ENCODE measurements around the gene UBE2V1.

UBE2V1 gene

DNA sequence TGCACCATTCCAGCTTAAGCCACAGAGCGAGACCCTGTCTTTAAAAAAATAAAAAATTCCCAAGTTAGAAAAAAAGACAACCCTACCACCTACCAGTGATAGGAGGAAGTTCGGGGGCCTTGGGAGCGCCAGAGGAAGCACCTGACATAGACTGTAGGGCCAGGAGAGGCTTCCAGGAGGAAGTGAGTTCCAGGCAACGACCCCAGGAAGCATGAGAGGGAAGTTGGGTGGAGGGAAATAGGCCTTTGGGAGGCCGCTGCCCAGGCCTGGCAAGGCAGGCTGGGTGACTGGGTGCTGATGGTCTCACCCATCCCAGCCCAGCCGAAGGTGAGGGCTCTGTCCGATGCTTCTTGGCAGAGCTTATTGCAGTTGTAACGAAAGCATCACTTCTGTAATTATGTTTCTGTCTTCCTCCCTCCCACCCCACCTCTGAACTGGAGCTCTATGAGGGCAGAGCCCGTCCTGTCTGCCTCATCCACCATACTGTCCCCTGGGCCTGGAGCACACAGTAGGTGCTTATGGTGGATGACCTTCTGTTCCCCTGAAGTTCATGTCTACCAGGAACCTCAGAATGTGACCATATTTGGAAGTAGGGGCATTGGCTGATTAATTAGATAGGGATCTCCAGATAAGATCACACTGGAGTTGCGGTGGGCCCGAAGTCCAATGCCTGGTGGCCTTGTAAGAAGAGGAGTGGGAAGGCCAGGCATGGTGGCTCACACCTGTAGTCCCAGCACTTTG lies 54.1 kb downstream of the UBE2V1 start:
- DNase-seq, result no peak

DNA sequence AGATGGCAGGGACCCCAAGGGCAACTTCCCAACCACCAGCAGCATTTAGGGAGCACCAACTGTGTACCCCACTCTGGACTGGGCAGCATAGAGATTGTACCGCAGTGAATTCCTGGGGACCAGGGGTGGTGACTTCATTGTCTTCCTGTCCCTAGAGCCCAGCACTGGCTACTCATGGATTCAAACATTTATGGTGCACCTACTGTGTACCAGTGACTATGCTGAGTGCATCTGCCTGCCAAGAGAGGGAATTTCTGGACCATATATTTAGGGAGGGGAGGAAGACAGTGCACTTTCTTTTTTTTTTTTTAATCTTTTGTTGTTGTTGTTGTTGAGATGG lies 55.3 kb downstream of the UBE2V1 start:
- no peak for DNase-seq

DNA sequence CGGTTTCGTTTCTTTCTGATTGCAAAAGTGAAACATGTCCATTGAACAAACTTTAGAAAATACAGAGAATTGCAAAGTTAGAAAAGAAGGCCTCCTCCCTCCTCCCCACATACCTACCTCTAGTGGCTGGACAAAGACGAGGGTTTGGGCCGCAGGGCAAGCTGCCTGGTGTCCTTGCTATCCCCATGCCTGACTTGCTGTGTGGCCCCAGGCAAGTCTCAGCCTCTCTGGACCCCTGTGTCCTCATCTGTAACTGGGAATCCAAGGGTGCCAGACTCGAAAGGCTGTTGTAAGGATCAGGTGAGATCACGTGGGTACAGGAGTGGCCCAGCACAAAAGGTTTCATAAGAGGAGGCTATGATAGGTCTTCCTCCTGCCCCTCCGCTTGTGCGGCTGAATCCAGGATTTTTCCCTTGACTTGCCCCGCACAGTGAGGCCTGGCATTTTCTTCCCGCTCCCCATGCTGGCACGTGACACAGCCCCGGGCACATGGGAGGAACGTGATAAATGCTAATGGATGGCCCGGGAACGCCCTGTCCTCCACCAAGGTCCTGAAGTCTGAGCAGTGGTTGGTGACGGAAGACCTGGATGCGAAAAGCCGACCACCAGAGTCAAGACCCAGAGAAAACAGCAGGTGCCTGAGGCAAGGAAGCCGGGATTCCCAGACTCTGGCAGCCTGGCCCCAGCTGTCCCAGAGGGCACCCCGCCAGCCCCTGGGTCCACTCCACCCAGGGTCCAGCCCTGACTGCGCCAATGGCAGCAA lies 55.8 kb downstream of the UBE2V1 start:
- no peak for DNase-seq

DNA sequence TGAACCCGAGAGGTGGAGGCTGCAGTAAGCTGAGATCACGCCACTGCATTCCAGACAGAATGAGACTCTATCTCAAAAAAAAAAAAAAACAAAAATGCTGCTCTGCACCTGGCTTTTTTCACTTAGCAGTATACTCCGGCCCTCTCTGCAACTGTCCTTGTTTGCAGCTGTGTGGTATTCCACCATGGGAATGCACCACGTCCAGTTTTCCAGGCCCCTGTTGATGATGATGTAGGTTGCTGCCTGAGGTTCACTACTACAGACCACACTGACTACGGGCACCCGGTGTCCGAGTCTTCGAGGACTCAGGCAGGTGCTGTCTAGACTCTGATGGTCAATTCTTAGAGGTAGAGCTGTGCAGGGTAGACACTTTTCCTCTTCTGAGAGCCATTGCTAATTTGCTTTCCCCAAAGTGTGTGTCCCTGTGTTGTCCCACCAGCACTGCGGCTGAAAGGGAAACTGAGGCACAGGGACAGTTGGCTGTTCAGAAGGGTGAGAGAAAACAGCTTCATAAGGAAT lies 56.5 kb downstream of the UBE2V1 start:
- no peak for DNase-seq

DNA sequence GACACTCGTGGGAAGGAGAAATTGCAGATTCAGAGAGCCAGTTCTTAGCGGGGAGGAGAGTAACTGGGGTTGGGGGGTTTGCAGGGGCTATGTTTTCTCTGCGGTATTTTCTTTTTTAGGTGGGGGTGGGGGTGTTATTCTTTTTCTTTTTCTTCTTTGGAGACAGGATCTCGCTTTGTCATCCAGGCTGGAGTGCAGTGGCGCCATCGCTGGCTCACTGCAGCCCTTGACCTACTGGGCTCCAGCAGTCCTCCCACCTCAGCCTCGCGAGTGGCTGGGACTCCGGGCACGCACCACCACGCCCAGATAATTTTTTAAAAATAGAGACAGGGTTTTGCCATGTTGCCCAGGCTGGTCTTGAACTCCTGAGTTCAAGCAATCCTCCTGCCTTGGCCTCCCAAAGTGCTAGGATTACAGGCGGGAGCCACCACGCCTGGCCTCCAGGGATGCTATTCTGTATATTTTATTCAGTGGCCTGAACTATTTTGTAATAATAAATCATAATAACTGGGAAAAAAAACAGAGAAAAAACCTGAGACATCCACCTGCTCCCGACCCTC lies 57.3 kb downstream of the UBE2V1 start:
- no peak for DNase-seq

- no peak for DNase-seq
Measured at GRCh38 chr20:50054626-50055511, 58.1 kb downstream of the UBE2V1 start.

GRCh38 chr20:50054231-50054547 lies 58.8 kb downstream of the UBE2V1 start:
- no peak for DNase-seq

DNA sequence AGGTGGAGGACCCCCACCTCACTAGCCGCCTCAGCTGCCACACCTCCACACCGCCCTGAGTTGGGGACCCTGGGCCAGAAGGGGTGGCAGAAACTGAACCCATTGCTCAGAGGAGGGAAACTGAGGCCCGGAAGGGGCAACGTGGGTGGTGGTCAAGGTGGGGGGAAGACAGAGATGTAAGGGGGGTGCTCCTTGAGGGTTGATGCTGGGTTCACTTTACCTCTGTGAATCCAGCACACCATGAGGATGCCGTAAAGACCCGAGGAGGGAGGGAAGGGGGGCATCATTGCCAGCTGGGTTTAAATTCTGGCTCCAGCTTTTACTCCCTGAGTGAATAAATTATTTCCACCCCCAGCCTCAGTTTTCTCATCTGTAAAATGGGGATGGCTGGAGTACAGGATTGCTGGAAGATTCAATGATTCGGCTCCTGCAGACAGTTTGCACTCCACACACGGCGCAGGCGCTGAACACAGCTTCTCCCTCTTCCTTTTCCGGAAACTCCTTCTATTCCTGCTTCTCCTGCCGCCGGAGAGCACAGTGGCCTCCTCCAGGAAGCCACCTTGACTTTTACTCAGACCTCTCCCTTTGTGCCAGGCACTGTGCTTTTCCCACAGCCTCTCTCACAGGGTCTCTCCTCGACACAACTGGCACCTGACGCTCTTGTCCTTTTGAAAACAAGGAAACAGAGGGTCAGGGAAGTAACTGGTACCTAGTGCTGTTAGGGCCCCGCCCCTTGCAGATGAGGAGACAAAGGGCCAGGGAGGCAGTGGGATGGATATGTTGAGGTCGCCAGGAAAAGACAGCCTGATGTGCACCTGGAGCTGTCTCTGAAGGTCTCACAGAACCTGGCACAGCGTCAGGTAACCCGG lies 59.4 kb downstream of the UBE2V1 start:
- DNase-seq, result no peak

GRCh38 chr20:50052550-50053361 lies 60.2 kb downstream of the UBE2V1 start:
- DNase-seq, result no peak

GRCh38 chr20:50050660-50051308 lies 62.2 kb downstream of the UBE2V1 start:
- no peak for DNase-seq

GRCh38 chr20:50050214-50050613 lies 62.7 kb downstream of the UBE2V1 start:
- no peak for DNase-seq

DNA sequence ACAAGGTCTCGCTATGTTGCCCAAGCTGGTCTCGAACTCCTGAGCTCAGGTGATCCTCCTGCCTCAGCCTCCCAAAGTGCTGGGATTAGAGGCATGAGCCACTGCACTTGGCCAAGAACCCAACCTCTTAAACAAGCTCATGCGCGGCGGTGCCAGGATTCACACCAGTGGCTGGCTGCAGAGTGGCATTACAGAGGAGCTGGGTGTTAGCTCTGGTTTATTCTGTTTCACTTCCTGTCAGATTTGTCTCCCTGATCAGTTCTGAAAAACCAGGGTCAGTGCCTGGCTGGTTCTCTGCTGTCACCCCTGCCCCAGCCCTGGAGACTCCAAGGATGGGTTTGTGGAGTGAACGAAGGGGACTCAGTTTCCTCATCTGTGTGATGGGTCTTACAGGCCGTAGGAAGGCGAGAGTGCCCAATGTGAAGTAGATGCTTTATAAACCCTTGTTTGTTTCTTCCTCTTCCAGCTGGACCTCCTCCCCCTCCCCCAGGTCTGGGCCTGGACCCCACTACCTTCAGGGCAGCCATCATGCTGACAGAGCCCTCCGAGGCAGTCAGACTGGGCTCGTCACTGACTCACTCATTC lies 63.4 kb downstream of the UBE2V1 start:
- no peak for DNase-seq

GRCh38 chr20:50048420-50049166 lies 64.4 kb downstream of the UBE2V1 start:
- no peak for DNase-seq

GRCh38 chr20:50044353-50044960 lies 68.5 kb downstream of the UBE2V1 start:
- DNase-seq, result no peak

GRCh38 chr20:50043573-50044352 lies 69.2 kb downstream of the UBE2V1 start:
- DNase-seq, result no peak

- DNase-seq, result no peak
Measured at GRCh38 chr20:50042370-50043313, 70.3 kb downstream of the UBE2V1 start.

DNA sequence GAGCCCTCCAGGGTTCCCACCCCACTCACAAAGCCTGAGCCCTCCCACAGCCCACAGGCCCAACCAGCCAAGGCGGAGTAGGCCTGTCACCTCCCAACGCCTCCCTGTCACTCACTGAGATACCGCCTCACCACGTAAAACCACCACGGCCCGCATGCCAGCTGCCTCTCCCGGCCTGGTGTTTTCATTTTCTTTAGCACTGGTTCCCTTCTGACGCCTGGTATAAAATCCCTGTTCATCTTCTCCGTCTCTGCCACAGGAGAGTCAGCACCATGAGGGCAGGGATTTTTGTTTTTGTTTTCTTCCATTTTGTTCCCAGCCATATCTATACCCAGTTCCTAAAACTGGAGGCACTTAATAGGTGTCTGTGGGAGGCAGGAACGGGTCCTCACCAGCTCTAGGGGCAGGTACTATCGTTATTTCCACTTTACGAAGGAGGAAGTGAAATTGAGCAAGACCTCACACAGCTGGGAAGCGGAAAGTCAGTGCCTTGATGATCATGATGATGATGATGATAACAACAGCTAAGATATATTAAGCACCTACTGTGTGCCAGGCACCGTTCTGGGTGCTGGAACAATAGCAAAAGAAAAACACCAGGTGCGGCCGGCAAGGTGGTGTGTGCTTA lies 71.6 kb downstream of the UBE2V1 start:
- no peak for DNase-seq

Measured in activated CD4-positive, alpha-beta T cell treated with anti-CD3 and anti-CD28 coated beads, Interleukin-2, amount 50 U/mL, for 1 hour (primary cell).